NCI-H345 (cell line): ENCODE measurements around the gene GPI.

Experiments
- DNase-seq: peaks from one replicate; lab custom pipeline; 2025; lab: John Stamatoyannopoulos, UW

GPI gene

GRCh38 chr19:34341935-34342680, 22.9 kb upstream of the GPI start:
- DNase-seq = no peak

- no peak for DNase-seq
Observed at GRCh38 chr19:34343751-34344150, 21.2 kb upstream of the GPI start.

- peak; percentile 87 for DNase-seq
Observed at GRCh38 chr19:34345947-34346351, 19.0 kb upstream of the GPI start.

- DNase-seq = no peak
Observed at GRCh38 chr19:34347561-34348165, 17.3 kb upstream of the GPI start.

GRCh38 chr19:34348899-34349487, 16.0 kb upstream of the GPI start:
- DNase-seq = no peak

- no peak for DNase-seq
Observed at GRCh38 chr19:34350161-34350561, 14.8 kb upstream of the GPI start.

- DNase-seq = peak; percentile 19
Observed at GRCh38 chr19:34351382-34351826, 13.6 kb upstream of the GPI start.

GRCh38 chr19:34353546-34353945, 11.4 kb upstream of the GPI start:
- DNase-seq = no peak

GRCh38 chr19:34355201-34355600, 9.8 kb upstream of the GPI start:
- DNase-seq = no peak

- no peak for DNase-seq
Observed at GRCh38 chr19:34356875-34357274, 8.1 kb upstream of the GPI start.

- DNase-seq = no peak
Observed at GRCh38 chr19:34357431-34357830, 7.6 kb upstream of the GPI start.

- peak; percentile 100 for DNase-seq
Observed at GRCh38 chr19:34359140-34359953, 5.6 kb upstream of the GPI start.

GRCh38 chr19:34359954-34360315, 5.1 kb upstream of the GPI start:
- DNase-seq = no peak

- no peak for DNase-seq
Observed at GRCh38 chr19:34360354-34360909, 4.6 kb upstream of the GPI start.

GRCh38 chr19:34362679-34363069, 2.3 kb upstream of the GPI start:
- no peak for DNase-seq

- peak; percentile 19 for DNase-seq
Observed at GRCh38 chr19:34363094-34363493, 1.9 kb upstream of the GPI start.

- no peak for DNase-seq
Observed at GRCh38 chr19:34363930-34364329, 1.1 kb upstream of the GPI start.

GRCh38 chr19:34364462-34364829, 550 bp upstream of the GPI start:
- no peak for DNase-seq

GRCh38 chr19:34365463-34366401, 736 bp downstream of the GPI start:
- DNase-seq = peak; percentile 58

- DNase-seq = no peak
Observed at GRCh38 chr19:34366738-34367623, 2.0 kb downstream of the GPI start.
